HG03159 (cell line): ENCODE measurements around the gene ARHGEF5.

ENCODE experiments used
- ATAC-seq: cut with Tn5 transposase; IDR thresholded peaks from one replicate; pipeline ENCODE4 v1.9.1; 2021; ENCODE audit warnings: mild to moderate bottlenecking, moderate library complexity; ENCODE audit not compliant: unreplicated experiment

Gene ARHGEF5

DNA sequence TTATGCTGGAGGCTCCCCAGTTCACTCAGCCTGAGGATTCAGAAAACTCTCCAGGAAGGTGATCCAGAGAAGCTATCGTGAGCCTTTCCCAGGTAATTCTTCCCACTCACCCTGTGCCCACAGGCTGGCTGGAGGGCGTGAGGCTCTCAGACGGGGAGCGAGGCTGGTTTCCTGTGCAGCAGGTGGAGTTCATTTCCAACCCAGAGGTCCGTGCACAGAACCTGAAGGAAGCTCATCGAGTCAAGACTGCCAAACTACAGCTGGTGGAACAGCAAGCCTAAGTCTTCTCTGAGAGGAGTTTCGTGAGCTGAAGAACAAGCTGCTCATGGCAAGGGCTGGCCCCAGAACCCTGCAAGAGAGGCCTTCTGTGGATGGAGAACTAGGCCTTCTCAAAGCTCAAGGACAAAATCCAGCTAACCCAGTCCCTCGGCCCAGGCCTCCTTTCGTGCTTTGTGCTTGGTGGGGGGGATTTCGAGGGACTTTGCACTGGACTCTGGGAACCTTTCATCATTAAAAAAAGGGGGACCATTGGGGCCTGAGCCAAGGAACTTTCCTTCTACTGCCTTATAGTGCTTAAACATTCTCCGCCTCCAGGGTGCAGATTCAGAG lies 24.7 kb downstream of the ARHGEF5 start:
- no peak for ATAC-seq

DNA sequence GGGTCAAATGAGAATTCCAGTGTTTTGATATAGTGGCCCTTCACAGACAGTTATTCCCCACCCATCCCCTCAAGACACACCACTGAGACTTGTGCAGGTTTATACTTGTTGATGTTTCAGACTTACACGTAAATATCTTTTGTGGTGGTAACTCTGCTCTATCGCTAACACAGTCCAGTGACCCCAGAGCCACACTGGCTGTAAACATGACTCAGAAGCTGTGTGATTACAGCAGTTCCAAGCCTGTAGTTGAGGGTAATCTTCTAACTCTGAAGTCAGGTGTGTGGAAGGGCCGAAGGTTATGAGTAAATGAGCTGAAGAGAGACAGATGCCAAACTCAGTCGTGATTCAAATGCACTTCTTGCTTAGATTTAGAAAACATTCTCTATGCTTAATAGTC lies 28.9 kb downstream of the ARHGEF5 start:
- ATAC-seq = peak; percentile 81

GRCh38 chr7:144384555-144385245 lies 29.5 kb downstream of the ARHGEF5 start:
- ATAC-seq = no peak

DNA sequence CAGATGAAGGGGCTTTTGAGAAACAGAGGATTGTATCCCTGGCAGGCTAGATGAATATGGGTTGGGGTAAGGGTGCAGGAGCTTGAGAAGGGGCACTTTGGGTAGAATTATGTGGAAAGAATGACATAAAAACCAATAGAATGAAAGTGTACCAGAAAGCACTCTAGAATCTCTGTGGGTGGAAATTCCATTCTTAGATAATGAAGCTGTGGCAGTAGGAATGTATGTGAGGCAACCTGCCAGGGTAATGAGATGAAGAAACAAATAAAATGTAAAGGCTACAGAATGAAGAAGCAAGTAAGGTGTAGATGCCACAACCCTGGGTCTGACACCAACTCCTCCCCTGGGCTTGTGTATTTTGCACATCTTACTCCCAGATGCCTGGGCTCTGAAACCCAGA lies 31.5 kb downstream of the ARHGEF5 start:
- no peak for ATAC-seq

DNA sequence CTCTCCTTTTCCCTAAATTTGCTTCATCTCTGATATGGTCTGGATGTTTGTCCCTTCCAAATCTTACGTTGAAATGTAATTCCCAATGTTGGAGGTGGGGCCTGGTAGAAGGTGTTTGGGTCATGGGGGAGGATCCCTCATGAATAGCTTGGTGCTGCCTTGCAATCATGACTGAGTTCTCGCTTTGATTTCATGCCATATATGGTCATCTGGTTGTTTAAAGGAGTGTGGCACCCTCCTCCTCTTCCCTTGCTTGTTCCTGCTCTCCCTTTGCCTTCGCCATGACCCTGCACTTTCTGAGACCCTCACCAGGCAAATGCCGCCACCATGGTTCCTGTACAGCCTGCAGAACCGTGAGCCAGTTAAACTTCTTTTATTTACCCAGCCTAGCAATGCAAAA lies 33.7 kb downstream of the ARHGEF5 start:
- ATAC-seq = no peak

- no peak for ATAC-seq
These were observed 35.3 kb downstream of the ARHGEF5 start for GRCh38 chr7:144390481-144390880.

GRCh38 chr7:144391014-144391413 lies 35.8 kb downstream of the ARHGEF5 start:
- no peak for ATAC-seq

DNA sequence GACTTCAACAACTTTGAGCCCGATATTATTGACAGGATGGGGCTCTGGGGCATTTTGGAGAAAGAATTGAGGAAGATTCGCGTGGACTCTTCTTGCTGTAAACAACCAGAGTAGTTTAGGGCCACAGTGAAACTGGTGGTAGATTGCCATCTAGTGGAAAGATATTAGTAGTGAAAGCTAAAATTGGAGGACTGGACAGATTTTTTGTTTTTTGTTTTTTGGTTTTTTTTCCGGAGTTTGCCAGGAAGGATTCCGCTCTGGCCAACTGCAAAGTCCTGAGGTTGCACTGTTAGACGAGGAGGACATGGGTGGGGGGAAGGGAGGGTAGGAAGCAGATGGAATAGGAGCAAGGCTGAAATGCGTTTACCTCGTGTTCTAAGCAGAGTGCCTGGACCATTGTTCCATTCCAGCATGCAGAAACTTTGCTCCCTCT lies 36.6 kb downstream of the ARHGEF5 start:
- ATAC-seq = peak; percentile 80

GRCh38 chr7:144397086-144397485 lies 41.9 kb downstream of the ARHGEF5 start:
- no peak for ATAC-seq

DNA sequence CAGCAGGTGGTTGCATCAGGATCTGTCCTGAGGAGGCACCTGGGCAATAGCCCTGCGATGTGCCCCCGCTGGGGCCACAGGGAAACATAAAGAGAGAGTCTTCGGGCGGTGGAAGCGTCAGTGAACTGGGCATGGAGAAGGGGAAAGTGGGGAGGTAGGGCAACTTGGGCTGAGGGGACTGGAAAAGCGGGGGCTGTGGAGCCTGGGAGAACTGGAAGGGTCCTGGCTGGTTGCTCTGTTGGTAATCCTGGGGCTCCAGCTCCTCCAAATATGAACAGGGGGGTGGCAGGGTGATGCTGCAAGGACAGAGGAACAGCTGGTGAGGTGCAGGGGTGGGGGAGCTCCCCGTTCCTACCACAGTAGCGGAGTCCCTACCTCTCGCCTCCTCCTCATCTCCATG lies 43.1 kb downstream of the ARHGEF5 start:
- ATAC-seq = no peak

- no peak for ATAC-seq
These were observed 43.7 kb downstream of the ARHGEF5 start for GRCh38 chr7:144398911-144399310.

DNA sequence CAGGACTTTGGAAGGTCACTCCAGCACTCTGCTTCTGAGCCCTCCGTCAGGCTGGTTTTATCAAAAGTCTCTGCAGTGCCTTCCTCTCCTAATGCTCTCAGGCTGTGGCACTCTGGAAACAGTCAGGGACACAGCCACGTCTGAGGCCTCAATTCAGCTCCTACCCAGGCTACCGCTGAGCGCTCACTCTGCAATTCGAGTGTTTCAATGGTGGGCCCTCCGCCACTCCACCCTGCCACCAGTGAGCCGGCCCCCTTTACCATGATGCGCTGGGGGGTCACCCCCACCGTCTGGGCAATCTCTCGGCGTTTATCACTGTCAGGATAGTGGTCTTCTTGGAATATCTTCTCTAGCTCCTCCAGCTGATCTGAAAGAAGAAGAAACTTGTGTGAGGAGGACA lies 44.7 kb downstream of the ARHGEF5 start:
- no peak for ATAC-seq

DNA sequence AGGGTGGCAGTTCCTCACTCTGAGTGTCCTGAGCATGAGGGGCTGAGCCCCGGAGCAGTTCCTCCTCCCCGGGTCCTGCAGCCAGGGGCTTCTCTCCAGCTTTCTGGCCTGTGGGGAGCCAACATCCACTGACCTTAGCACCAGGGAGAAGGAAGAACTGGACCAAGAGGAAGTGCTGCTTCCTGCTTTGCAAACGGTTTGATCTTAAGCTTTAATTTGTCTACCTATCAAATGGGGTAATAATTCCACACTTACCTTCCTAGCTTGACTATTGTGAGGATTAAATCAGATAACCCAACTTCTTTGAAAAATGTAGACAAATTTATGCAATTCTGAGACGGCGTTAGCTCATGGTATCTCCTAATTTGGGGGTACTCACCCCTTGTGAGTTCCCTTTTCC lies 46.3 kb downstream of the ARHGEF5 start:
- ATAC-seq = no peak

DNA sequence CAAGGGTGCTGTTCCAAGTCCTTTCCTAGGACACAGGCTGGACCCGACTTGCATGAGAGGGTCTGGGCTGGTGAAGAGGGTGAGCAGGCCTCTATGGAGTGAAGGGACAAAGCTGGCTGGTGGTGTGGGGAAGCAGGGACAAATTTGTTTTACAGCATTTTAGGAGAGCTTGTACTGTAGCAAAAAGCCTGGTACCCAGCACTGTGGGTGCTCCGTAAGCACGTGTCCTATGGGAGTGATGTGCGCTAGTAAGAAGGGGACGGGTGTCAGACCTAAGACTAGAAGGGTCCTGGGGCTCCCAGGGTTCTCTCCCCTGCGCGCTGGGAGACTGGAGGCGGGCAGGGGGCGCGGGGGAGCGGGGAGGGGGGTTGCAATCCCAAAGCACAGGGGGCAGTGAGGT lies 47.9 kb downstream of the ARHGEF5 start:
- no peak for ATAC-seq

DNA sequence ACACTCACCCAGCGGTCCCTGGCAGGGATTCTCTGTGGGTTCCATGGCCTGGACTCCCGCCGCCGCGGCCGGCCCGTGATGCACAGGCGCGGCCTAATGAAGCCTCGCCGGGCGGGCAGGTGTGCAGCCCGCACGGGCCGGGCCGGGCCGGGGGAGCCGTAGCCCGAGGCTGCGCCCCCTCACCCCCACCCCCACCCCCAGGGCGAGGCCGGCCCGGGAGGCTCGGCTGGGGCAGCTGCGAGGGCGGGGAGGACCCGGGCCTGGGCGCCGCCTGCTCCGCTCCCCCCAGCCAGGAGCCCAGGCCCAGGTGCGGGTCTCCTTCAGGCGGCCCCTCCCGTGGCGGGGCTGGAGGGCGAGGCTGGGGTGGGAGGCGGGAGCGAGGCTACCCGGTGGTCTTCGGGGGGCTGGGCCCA lies 48.5 kb downstream of the ARHGEF5 start, which contains the start of gene NOBOX:
Gene NOBOX (minus strand): TSS at position 45 of the 413 bp plus-strand sequence.
- ATAC-seq = no peak

DNA sequence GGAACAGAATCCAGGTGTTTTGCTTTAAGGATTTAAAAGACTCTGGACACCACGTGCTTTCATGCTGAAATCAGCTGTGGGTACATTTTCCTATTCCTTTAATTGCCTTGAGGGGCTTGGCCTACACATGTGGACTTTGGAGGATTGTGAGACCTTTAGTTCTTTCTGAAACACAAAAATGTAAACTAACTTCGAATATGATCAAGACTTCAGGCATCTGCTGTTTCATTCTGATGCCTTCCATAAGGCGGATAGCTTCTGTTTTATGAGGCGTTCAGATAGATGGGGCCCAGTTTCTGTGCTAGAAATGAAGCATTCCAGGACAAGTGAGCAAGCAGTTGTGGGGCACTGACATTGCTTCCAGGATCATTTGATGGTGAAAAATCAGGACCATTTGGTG lies 49.7 kb downstream of the ARHGEF5 start:
- no peak for ATAC-seq

- no peak for ATAC-seq
These were observed 52.2 kb downstream of the ARHGEF5 start for GRCh38 chr7:144407266-144407931.

GRCh38 chr7:144408121-144408520 lies 52.9 kb downstream of the ARHGEF5 start:
- no peak for ATAC-seq

DNA sequence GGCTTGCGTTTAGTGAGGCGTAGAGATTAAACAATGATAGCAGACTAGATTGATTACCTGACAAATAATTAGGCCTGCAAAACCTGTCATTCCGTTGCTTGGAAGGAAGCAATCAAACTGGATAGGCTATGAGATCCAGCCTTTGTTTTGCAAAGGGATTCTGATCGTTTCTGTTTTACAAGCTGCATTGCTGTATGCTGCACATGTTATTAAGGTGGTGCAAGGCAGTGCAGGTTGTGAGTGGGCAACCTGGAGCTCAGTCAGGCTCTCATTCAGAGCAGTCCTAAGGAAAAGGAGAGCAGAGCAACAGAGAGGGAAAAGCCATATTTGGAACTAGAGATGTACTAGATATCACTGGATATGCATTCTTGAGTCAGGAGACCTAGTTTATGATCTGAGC lies 55.2 kb downstream of the ARHGEF5 start:
- ATAC-seq = no peak

GRCh38 chr7:144414815-144415214 lies 59.6 kb downstream of the ARHGEF5 start:
- ATAC-seq = no peak

DNA sequence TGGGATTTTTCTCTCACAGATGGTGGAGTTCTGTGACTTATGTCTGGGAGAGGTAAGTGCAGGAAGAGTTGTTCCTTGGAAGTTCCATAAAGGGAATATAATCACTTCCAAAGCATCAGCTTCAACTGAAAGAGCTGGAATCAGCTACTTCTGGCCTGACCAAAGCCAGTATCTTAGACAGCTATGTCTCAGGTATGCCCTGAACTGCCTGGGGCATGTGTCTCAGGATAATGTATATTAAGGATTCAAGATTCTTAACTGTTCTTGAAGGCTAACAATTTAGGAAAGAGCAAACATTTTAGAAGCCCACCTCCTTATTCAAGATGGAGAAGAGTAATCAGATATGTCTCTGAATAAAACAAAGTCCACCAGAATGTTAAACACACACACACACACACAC lies 60.7 kb downstream of the ARHGEF5 start:
- no peak for ATAC-seq

DNA sequence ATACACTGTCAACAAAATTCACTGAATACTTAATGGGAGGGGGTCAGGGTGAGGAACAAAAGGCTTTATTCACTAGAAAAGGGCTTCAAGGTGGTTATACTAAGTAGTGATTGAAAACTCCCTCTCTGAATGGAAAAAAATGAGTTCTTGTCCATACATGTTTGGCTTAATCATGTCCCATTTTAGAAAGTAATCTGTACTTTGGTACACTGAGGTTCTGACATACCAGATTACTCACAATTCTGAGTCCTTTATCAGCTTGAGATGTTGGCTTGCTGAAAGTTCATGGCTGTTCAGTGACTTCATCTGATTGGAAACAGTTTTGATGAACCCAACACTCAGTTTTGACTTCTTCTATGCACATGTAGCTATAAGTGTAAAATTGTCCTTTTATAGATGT lies 61.1 kb downstream of the ARHGEF5 start:
- ATAC-seq = no peak
